COR-L47 (cell line): ENCODE results near the gene NR2F1.
"Not testable (repeated sequence)": the region's sequence is repeated elsewhere in the genome, so short reads cannot be mapped to it uniquely, and the experiment has no call there.

Experiments
- DNase-seq: peaks from one replicate; lab custom pipeline; 2025; lab: John Stamatoyannopoulos, UW

Gene NR2F1

GRCh38 chr5:93582677-93583438 is at the start of gene NR2F1:
Gene NR2F1 (plus strand): TSS chr5:93583222. CDS start chr5:93585024, 1,802 bp downstream.
- DNase-seq, result peak; percentile 99

GRCh38 chr5:93545872-93546271 is 37.1 kb upstream of the NR2F1 start:
- DNase-seq, result no peak

- not testable (repeated sequence) for DNase-seq
Measured at GRCh38 chr5:93549594-93549993, 33.4 kb upstream of the NR2F1 start.

- DNase-seq, result no peak
Measured at GRCh38 chr5:93557021-93557604, 25.9 kb upstream of the NR2F1 start.

- DNase-seq, result no peak
Measured at GRCh38 chr5:93566091-93566490, 16.9 kb upstream of the NR2F1 start.

- DNase-seq, result no peak
Measured at GRCh38 chr5:93567424-93567823, 15.6 kb upstream of the NR2F1 start.

GRCh38 chr5:93569300-93570160 is 13.5 kb upstream of the NR2F1 start:
- no peak for DNase-seq

GRCh38 chr5:93570294-93571113 is 12.5 kb upstream of the NR2F1 start:
- no peak for DNase-seq

GRCh38 chr5:93571114-93571949 is 11.7 kb upstream of the NR2F1 start:
- DNase-seq, result no peak

- no peak for DNase-seq
Measured at GRCh38 chr5:93572101-93572607, 10.9 kb upstream of the NR2F1 start.

GRCh38 chr5:93572608-93573353 is 10.2 kb upstream of the NR2F1 start:
- DNase-seq, result no peak

- no peak for DNase-seq
Measured at GRCh38 chr5:93573354-93574351, 9.4 kb upstream of the NR2F1 start.

GRCh38 chr5:93574491-93575305 is 8.3 kb upstream of the NR2F1 start:
- no peak for DNase-seq

- no peak for DNase-seq
Measured at GRCh38 chr5:93575461-93576414, 7.3 kb upstream of the NR2F1 start.

GRCh38 chr5:93576994-93577853 is 5.8 kb upstream of the NR2F1 start:
- DNase-seq, result no peak
